ENCODE measurements around the gene COA1.

DNA sequence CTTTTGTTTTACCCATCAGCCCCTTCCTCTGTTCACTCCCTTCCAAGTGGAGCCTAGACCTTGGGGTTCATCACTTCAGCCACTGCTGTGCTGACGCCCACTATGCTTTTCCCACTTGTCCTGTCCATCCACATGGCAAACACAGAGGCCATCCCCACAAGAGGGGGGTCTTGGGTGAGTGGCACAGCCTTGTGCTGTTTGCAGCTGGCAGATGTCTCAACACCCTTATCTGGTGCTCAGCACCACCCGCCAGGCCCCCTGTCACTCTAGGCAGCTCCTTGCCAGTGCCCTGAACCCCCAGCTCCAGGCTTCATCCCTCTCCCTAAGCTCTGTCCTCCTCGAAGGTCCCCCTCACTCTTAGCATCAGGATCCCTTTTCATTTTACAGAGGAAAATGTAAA is 42.2 kb upstream of the COA1 start:
- TF ChIP-seq, protein P1, sequence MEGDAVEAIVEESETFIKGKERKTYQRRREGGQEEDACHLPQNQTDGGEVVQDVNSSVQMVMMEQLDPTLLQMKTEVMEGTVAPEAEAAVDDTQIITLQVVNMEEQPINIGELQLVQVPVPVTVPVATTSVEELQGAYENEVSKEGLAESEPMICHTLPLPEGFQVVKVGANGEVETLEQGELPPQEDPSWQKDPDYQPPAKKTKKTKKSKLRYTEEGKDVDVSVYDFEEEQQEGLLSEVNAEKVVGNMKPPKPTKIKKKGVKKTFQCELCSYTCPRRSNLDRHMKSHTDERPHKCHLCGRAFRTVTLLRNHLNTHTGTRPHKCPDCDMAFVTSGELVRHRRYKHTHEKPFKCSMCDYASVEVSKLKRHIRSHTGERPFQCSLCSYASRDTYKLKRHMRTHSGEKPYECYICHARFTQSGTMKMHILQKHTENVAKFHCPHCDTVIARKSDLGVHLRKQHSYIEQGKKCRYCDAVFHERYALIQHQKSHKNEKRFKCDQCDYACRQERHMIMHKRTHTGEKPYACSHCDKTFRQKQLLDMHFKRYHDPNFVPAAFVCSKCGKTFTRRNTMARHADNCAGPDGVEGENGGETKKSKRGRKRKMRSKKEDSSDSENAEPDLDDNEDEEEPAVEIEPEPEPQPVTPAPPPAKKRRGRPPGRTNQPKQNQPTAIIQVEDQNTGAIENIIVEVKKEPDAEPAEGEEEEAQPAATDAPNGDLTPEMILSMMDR (IDR thresholded peaks at IDR 0.05): no peak
- TF ChIP-seq EZH2 (IDR thresholded peaks at IDR 0.05) (no peak), EZH2phosphoT487 (IDR thresholded peaks at IDR 0.05) (no peak)
